ENCODE results near the gene SNTG2. TPM values are rescaled to one million over a fixed set of nuclear protein-coding genes. Genes with fewer than 3 reads are reported as not detected.
"Not testable (repeated sequence)": the region's sequence is repeated elsewhere in the genome, so short reads cannot be mapped to it uniquely, and the experiment has no call there.

SNTG2 gene
- total RNA-seq, 4 donors from 2014 or later = 1.7 to 5.9 (median 2.0) TPM; not detected in 1

- Histone ChIP-seq H3K36me3 (no peaks in the 10 kb centered on the region), H3K4me3 (peak overlapping the region in 3 of 4 donors; percentile 1 to 44 (median 30)), H3K27me3 (no peaks in the 10 kb centered on the region), H3K9me3 (no peaks in the 10 kb centered on the region), H3K4me1 (peaks cover 0 to 8% (median 0%) of the 10 kb centered on the region in 3 donors), H3K27ac (no peak overlapping the region)
- TF ChIP-seq POLR2A (IDR thresholded peaks at IDR 0.05) (no peak), CTCF (IDR thresholded peaks at IDR 0.05) (no peak)
- intact Hi-C loops (cut with DNase I) = no loop called here
- DNase-seq = no peak
- 75 to 78% methylated on average over 13 of the region's 14 CpGs for WGBS, 2 donors
Observed at GRCh38 chr2:1375794-1376193, 425.1 kb downstream of the SNTG2 start.

GRCh38 chr2:1377473-1377872 lies 426.8 kb downstream of the SNTG2 start:
- peak overlapping the region in 1 of 4 donors; percentile 41 for H3K4me3 ChIP-seq
- DNase-seq = no peak

GRCh38 chr2:1378456-1379150 lies 428.0 kb downstream of the SNTG2 start:
- Histone ChIP-seq H3K4me1 (peaks cover 0 to 8% (median 0%) of the 10 kb centered on the region in 3 donors), H3K36me3 (no peaks in the 10 kb centered on the region), H3K27ac (no peak overlapping the region), H3K27me3 (no peaks in the 10 kb centered on the region), H3K9me3 (no peaks in the 10 kb centered on the region), H3K4me3 (no peak overlapping the region)
- TF ChIP-seq CTCF (IDR thresholded peaks at IDR 0.05) (no peak), POLR2A (IDR thresholded peaks at IDR 0.05) (no peak)
- intact Hi-C loops (cut with DNase I) = no loop called here
- DNase-seq = no peak
- WGBS, 2 donors = 88 to 100% methylated on average over 3 to 9 of the region's 17 CpGs

More at GRCh38 chr2:1377473-1377872, 426.8 kb downstream of the SNTG2 start:
- peaks cover 0 to 8% (median 0%) of the 10 kb centered on the region in 3 donors for H3K4me1 ChIP-seq
- intact Hi-C loops (cut with DNase I) = no loop called here
- no peaks in the 10 kb centered on the region for H3K27me3 ChIP-seq
- H3K36me3 ChIP-seq = no peaks in the 10 kb centered on the region
- no peak overlapping the region for H3K27ac ChIP-seq
- no peaks in the 10 kb centered on the region for H3K9me3 ChIP-seq
- WGBS, 2 donors = 60 to 62% methylated on average over 1 to 5 of the region's 6 CpGs
- no peak for TF ChIP-seq POLR2A (IDR thresholded peaks at IDR 0.05)
- TF ChIP-seq CTCF (IDR thresholded peaks at IDR 0.05) = no peak

GRCh38 chr2:1381644-1382043 lies 431.0 kb downstream of the SNTG2 start:
- no peak overlapping the region for H3K27ac ChIP-seq
- no peak overlapping the region for H3K4me3 ChIP-seq
- no peaks in the 10 kb centered on the region for H3K36me3 ChIP-seq
- WGBS, 2 donors = 75 to 78% methylated on average over 2 to 3 of the region's 3 CpGs
- TF ChIP-seq CTCF (IDR thresholded peaks at IDR 0.05) (no peak), POLR2A (IDR thresholded peaks at IDR 0.05) (no peak)
- intact Hi-C loops (cut with DNase I) = no loop called here
- DNase-seq = no peak
- H3K27me3 ChIP-seq = no peaks in the 10 kb centered on the region
- H3K9me3 ChIP-seq = no peaks in the 10 kb centered on the region
- H3K4me1 ChIP-seq = peaks cover 0 to 8% (median 0%) of the 10 kb centered on the region in 3 donors

GRCh38 chr2:1387954-1388725 lies 437.5 kb downstream of the SNTG2 start:
- Histone ChIP-seq H3K4me1 (peaks cover 0 to 12% (median 0%) of the 10 kb centered on the region in 3 donors), H3K27ac (peak overlapping the region; percentile 38 to 77 (median 68)), H3K4me3 (peak overlapping the region in 3 of 4 donors; percentile 17 to 59 (median 35))
- H3K9me3 ChIP-seq; H3K27me3 ChIP-seq; intact Hi-C loops (cut with DNase I); H3K36me3 ChIP-seq; DNase-seq: not testable (repeated sequence)
- WGBS, 2 donors = 42 to 85% methylated on average over 4 to 15 of the region's 18 CpGs
- peak in 1 of 6 experiments; percentile 21 for TF ChIP-seq CTCF (IDR thresholded peaks at IDR 0.05)

GRCh38 chr2:1390118-1390517 lies 439.5 kb downstream of the SNTG2 start:
- H3K27me3 ChIP-seq; H3K4me3 ChIP-seq; H3K36me3 ChIP-seq; H3K9me3 ChIP-seq; DNase-seq; intact Hi-C loops (cut with DNase I); H3K27ac ChIP-seq: not testable (repeated sequence)
- 73 to 85% methylated on average over 6 of the region's 6 CpGs for WGBS, 2 donors
- peaks cover 0 to 12% (median 0%) of the 10 kb centered on the region in 3 donors for H3K4me1 ChIP-seq

Measured in esophagus squamous epithelium (tissue), 5 donors.